ENCODE data around the gene ITPR2. TPM values are rescaled to one million over a fixed set of nuclear protein-coding genes. Genes with fewer than 3 reads are reported as not detected.
A peak's percentile ranks its signal among the peaks of the same experiment; 100 is the strongest.

The ITPR2 gene
- total and polyA plus RNA-seq, 4 donors: 11.7 to 93.3 (median 35.4) TPM

DNA sequence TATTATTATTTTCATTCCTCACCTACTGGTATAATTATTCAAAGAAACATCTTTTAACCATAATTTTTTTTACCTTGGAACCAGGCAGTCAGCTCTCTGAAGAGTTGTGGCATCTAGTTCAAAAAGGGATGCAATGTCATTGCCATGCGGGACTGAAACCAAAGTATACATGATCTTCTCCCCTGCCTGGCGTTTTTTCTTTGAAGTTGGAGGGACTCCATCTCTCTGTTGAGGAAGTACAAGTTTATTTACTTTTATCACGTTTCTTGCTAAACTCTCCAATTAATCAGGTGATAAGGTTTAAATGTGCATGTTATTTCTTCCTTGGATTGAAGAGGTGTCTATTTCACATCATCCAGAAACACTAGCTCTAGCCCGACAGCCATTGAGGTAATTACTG is 146.6 kb downstream of the ITPR2 start:
- no peaks in the 10 kb centered on the region for H3K27me3 ChIP-seq (ENCODE audit: control insufficient read depth in 4 of 4, insufficient read depth in 4 of 4, low read length in 3 of 4)
- DNase-seq (ENCODE audit: low spot score): no peak
- H3K36me3 ChIP-seq (ENCODE audit: control insufficient read depth in 4 of 4, insufficient read depth in 3 of 4, low read depth in 1 of 4, low read length in 3 of 4): peaks cover 4 to 43% (median 34%) of the 10 kb centered on the region in 4 donors
- H3K9me3 ChIP-seq (ENCODE audit: control insufficient read depth in 4 of 4, low read length in 3 of 4): no peaks in the 10 kb centered on the region
- H3K4me3 ChIP-seq (ENCODE audit: low read depth in 1 of 3, low read length in 3 of 3): no peak overlapping the region
- H3K4me1 ChIP-seq (ENCODE audit: control insufficient read depth in 4 of 4, insufficient read depth in 4 of 4, low read length in 3 of 4): no peaks in the 10 kb centered on the region
- H3K9ac ChIP-seq (ENCODE audit: low read depth in 1 of 2, low read length in 2 of 2): no peak overlapping the region
- TF ChIP-seq SP1 (IDR thresholded peaks at IDR 0.05) (no peak), TAF1 (conservative IDR thresholded peaks at IDR 0.05) (no peak), YY1 (IDR thresholded peaks at IDR 0.05) (peak; percentile 23), FOXA2 (IDR thresholded peaks at IDR 0.05) (peak; percentile 46), HNF4A (conservative IDR thresholded peaks at IDR 0.05) (peak in 1 of 2 donors; percentile 37), RAD21 (IDR thresholded peaks at IDR 0.05) (peak in 1 of 2 donors; percentile 5), RXRA (IDR thresholded peaks at IDR 0.05) (peak in 1 of 2 donors; percentile 32)
- TF ChIP-seq, protein P1, sequence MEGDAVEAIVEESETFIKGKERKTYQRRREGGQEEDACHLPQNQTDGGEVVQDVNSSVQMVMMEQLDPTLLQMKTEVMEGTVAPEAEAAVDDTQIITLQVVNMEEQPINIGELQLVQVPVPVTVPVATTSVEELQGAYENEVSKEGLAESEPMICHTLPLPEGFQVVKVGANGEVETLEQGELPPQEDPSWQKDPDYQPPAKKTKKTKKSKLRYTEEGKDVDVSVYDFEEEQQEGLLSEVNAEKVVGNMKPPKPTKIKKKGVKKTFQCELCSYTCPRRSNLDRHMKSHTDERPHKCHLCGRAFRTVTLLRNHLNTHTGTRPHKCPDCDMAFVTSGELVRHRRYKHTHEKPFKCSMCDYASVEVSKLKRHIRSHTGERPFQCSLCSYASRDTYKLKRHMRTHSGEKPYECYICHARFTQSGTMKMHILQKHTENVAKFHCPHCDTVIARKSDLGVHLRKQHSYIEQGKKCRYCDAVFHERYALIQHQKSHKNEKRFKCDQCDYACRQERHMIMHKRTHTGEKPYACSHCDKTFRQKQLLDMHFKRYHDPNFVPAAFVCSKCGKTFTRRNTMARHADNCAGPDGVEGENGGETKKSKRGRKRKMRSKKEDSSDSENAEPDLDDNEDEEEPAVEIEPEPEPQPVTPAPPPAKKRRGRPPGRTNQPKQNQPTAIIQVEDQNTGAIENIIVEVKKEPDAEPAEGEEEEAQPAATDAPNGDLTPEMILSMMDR (IDR thresholded peaks at IDR 0.05; ENCODE audit: low read depth, low read length, missing input control): no peak
- TF ChIP-seq, protein P2, sequence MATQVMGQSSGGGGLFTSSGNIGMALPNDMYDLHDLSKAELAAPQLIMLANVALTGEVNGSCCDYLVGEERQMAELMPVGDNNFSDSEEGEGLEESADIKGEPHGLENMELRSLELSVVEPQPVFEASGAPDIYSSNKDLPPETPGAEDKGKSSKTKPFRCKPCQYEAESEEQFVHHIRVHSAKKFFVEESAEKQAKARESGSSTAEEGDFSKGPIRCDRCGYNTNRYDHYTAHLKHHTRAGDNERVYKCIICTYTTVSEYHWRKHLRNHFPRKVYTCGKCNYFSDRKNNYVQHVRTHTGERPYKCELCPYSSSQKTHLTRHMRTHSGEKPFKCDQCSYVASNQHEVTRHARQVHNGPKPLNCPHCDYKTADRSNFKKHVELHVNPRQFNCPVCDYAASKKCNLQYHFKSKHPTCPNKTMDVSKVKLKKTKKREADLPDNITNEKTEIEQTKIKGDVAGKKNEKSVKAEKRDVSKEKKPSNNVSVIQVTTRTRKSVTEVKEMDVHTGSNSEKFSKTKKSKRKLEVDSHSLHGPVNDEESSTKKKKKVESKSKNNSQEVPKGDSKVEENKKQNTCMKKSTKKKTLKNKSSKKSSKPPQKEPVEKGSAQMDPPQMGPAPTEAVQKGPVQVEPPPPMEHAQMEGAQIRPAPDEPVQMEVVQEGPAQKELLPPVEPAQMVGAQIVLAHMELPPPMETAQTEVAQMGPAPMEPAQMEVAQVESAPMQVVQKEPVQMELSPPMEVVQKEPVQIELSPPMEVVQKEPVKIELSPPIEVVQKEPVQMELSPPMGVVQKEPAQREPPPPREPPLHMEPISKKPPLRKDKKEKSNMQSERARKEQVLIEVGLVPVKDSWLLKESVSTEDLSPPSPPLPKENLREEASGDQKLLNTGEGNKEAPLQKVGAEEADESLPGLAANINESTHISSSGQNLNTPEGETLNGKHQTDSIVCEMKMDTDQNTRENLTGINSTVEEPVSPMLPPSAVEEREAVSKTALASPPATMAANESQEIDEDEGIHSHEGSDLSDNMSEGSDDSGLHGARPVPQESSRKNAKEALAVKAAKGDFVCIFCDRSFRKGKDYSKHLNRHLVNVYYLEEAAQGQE (IDR thresholded peaks at IDR 0.05): no peak
- no peak overlapping the region for H3K27ac ChIP-seq (ENCODE audit: low read depth in 1 of 2, low read length in 2 of 2)
- WGBS: 43% methylated on average over 4 of the region's 4 CpGs

DNA sequence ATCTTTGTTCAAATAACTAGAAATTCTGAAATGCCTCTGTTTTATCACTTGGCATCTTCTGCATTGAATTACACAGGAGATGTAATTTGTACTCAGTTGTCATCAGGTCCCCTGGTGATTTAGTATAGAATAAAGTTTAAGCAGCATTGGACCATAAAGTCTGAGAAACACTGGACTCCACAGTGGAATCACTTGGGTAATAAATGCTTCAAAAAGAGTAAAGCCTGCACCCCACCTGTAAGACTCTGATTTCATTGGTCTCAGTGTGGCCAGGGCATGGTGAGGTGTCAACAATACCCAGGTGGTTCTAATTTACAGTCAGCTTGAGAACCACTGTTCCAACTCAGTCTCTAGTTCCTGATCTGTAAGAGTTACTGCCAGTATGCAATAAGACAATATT is 148.9 kb downstream of the ITPR2 start:
- Histone ChIP-seq H3K4me1 (ENCODE audit: control insufficient read depth in 4 of 4, insufficient read depth in 4 of 4, low read length in 3 of 4) (no peaks in the 10 kb centered on the region), H3K27ac (ENCODE audit: low read depth in 1 of 2, low read length in 2 of 2) (no peak overlapping the region), H3K4me3 (ENCODE audit: low read depth in 1 of 3, low read length in 3 of 3) (no peak overlapping the region), H3K27me3 (ENCODE audit: control insufficient read depth in 4 of 4, insufficient read depth in 4 of 4, low read length in 3 of 4) (no peaks in the 10 kb centered on the region), H3K9ac (ENCODE audit: low read depth in 1 of 2, low read length in 2 of 2) (no peak overlapping the region), H3K36me3 (ENCODE audit: control insufficient read depth in 4 of 4, insufficient read depth in 3 of 4, low read depth in 1 of 4, low read length in 3 of 4) (peaks cover 4 to 49% (median 39%) of the 10 kb centered on the region in 4 donors), H3K9me3 (ENCODE audit: control insufficient read depth in 4 of 4, low read length in 3 of 4) (no peaks in the 10 kb centered on the region)
- TF ChIP-seq HNF4A (conservative IDR thresholded peaks at IDR 0.05) (no peak), SP1 (IDR thresholded peaks at IDR 0.05) (no peak), TAF1 (conservative IDR thresholded peaks at IDR 0.05) (no peak), NR2F2 (IDR thresholded peaks at IDR 0.05) (no peak), JUND (IDR thresholded peaks at IDR 0.05) (no peak), HNF4G (IDR thresholded peaks at IDR 0.05) (no peak), YY1 (IDR thresholded peaks at IDR 0.05) (no peak), RXRA (IDR thresholded peaks at IDR 0.05) (no peak), EGR1 (IDR thresholded peaks at IDR 0.05; ENCODE audit: low read depth in 2 of 2) (no peak), RAD21 (IDR thresholded peaks at IDR 0.05) (no peak)
- TF ChIP-seq, protein P3, sequence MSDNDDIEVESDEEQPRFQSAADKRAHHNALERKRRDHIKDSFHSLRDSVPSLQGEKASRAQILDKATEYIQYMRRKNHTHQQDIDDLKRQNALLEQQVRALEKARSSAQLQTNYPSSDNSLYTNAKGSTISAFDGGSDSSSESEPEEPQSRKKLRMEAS (IDR thresholded peaks at IDR 0.05): no peak
- TF ChIP-seq, protein P4, sequence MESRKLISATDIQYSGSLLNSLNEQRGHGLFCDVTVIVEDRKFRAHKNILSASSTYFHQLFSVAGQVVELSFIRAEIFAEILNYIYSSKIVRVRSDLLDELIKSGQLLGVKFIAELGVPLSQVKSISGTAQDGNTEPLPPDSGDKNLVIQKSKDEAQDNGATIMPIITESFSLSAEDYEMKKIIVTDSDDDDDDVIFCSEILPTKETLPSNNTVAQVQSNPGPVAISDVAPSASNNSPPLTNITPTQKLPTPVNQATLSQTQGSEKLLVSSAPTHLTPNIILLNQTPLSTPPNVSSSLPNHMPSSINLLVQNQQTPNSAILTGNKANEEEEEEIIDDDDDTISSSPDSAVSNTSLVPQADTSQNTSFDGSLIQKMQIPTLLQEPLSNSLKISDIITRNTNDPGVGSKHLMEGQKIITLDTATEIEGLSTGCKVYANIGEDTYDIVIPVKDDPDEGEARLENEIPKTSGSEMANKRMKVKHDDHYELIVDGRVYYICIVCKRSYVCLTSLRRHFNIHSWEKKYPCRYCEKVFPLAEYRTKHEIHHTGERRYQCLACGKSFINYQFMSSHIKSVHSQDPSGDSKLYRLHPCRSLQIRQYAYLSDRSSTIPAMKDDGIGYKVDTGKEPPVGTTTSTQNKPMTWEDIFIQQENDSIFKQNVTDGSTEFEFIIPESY (IDR thresholded peaks at IDR 0.05): no peak
- TF ChIP-seq, protein P5, sequence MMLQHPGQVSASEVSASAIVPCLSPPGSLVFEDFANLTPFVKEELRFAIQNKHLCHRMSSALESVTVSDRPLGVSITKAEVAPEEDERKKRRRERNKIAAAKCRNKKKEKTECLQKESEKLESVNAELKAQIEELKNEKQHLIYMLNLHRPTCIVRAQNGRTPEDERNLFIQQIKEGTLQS (IDR thresholded peaks at IDR 0.05): no peak
- TF ChIP-seq, protein P1 (IDR thresholded peaks at IDR 0.05; ENCODE audit: low read depth, low read length, missing input control): no peak
- TF ChIP-seq, protein P2 (IDR thresholded peaks at IDR 0.05): no peak
- no peak for DNase-seq (ENCODE audit: low spot score)
